T1000 (cell line): ENCODE measurements around the gene HAVCR2.

Experiments
- DNase-seq: peaks from one replicate; lab custom pipeline; 2025; ENCODE audit warnings: mixed read lengths; lab: John Stamatoyannopoulos, UW

The HAVCR2 gene

GRCh38 chr5:157108976-157109375, at the start of gene HAVCR2:
Gene HAVCR2 (minus strand): TSS chr5:157109044. CDS start chr5:157108983, 61 bp downstream.
- DNase-seq: no peak

GRCh38 chr5:157157293-157157891, 48.5 kb upstream of the HAVCR2 start:
- DNase-seq: no peak

- no peak for DNase-seq
Observed at GRCh38 chr5:157155297-157155696, 46.5 kb upstream of the HAVCR2 start.

- no peak for DNase-seq
Observed at GRCh38 chr5:157150995-157151394, 42.2 kb upstream of the HAVCR2 start.

- DNase-seq: peak; percentile 16
Observed at GRCh38 chr5:157148734-157149615, 40.1 kb upstream of the HAVCR2 start.

GRCh38 chr5:157143127-157143971, 34.5 kb upstream of the HAVCR2 start:
- DNase-seq: no peak

- DNase-seq: peak; percentile 80
Observed at GRCh38 chr5:157142317-157143126, 33.7 kb upstream of the HAVCR2 start, which contains the start of gene MED7. Gene MED7 (minus strand): TSS chr5:157142865. CDS start chr5:157139431, 3,434 bp downstream.

DNA sequence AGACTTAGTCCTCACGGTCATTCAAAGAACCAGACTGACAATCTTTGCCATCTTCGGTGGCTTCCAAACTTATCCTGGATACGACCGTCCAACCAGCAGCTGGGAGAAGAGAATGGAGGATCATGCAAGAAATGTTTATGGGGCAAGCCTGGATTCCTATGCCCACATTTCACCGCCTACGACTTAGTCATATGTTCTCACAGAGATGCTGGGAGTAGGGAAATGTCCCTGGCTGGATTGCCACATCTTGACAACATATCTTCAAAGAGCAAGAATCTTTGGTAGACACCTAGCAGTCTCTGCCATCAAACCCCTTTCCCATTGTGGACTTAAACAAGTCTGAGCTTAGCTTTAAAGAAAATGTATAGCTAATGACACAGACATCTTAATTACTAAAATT, 28.8 kb upstream of the HAVCR2 start:
- no peak for DNase-seq

DNA sequence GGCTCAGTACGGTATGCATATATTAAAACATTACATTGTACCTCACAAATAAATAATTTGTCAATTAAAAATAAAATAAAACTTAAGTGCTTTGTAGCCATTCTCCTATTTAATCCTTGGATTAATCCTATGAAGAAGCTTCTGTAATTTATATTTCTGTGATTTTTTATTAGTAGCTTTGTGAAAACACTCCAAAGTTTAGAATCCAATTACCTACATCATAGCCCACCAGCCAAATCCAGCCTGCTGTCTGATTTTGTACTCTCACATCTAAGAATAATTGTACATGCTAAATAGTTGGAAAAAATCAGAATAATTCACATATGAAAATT, 23.4 kb upstream of the HAVCR2 start:
- DNase-seq: no peak

DNA sequence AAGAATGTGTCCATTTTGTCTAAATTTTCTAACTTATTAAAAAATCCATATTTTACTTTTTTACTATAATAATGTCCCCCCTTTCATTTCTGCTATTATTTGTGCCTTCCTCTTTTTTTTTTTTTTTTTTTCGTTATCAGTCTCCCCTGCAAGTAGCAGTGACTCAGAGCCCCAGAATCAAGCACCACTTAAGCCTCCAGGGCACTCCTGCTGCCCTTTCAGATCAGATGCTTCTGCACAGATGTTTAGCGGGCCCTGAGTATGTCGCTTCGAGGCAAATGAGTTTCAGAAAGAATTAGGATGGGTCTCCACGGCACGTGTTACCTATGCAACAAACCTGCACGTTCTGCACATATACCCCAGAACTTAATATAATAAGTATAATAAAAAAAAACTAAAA, 22.1 kb upstream of the HAVCR2 start:
- DNase-seq: peak; percentile 4

DNA sequence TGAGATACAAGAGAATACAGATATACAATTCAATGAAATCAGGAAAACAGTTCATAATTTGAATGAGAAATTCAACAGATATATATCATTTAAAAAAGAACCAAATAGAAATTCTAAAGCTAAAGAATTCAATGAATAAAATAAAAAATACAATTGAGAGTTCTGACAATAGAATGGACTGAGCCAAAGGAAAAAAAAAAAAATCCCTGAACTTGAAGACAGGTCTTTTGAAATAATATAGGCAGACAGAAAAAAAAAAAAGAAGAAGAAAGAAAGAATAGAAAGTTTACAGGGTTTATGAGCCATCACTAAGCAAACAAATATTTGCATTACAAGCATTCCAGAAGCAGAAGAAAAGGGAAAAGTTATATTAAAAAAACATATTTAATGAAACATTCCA, 12.9 kb upstream of the HAVCR2 start:
- DNase-seq: no peak

- no peak for DNase-seq
Observed at GRCh38 chr5:157120102-157120501, 11.3 kb upstream of the HAVCR2 start.

DNA sequence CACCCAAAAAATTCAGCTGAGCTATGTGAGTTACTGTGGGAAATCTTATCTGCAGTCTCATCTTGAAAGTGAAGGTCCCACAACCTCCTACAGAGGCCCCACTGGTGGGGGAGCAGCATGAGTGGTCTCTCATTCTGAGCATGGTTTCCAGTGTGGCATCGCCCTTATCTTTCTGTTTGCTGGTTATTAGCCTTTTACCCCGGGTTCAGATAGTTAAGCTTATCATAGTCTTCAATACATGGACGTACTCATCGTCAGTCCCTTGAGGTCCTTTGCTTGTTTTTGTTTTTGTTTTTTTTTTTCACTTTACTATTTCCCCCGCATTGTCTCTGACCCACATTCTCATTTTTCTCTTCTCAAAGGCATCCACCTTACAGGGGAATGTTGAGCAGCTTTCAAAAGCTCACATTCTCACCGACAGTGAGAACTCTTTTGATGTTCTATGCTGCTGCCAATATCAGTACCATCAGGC, 7.7 kb upstream of the HAVCR2 start:
- no peak for DNase-seq

GRCh38 chr5:157115502-157115901, 6.7 kb upstream of the HAVCR2 start:
- no peak for DNase-seq

- DNase-seq: no peak
Observed at GRCh38 chr5:157115012-157115411, 6.2 kb upstream of the HAVCR2 start.

- DNase-seq: no peak
Observed at GRCh38 chr5:157113002-157113401, 4.2 kb upstream of the HAVCR2 start.

DNA sequence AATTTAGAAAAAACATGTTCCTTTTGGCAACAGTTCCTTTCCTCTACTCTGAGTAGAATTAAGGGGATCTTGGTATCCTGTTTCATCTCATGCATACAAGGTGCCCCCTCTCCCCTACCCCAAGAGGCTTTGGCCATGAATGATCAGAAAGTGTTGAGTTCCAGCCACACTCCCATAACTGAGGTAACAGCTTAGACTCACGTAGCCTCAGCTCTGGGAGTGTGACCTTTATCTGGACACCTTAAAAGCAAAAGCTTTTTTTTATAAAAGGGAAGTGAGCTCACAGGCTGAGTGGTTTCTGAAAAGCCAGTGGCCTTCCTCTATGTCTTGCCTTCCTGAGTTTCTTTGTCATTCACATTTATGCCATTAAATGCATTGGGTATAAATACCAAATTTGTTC, 900 bp upstream of the HAVCR2 start:
- DNase-seq: no peak

DNA sequence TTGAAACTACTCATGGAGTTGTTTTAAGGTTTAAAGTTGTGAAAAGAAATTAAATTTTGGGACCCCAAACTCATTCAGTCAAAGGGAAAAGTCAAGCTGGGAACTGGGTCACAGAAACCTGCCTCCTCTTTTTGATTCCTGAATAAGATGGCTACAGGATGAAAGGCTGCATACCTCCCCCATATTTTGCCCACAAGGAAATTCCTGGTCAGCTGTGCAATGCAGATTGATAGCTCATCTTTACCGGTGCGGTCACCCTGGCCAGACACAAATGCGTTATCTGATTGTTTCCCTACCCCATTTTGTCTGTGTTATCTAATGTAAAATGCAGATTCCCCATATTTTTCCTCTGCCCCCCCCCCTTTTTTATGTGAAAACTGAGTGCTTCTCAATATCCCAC, 1.3 kb downstream of the HAVCR2 start:
- no peak for DNase-seq

DNA sequence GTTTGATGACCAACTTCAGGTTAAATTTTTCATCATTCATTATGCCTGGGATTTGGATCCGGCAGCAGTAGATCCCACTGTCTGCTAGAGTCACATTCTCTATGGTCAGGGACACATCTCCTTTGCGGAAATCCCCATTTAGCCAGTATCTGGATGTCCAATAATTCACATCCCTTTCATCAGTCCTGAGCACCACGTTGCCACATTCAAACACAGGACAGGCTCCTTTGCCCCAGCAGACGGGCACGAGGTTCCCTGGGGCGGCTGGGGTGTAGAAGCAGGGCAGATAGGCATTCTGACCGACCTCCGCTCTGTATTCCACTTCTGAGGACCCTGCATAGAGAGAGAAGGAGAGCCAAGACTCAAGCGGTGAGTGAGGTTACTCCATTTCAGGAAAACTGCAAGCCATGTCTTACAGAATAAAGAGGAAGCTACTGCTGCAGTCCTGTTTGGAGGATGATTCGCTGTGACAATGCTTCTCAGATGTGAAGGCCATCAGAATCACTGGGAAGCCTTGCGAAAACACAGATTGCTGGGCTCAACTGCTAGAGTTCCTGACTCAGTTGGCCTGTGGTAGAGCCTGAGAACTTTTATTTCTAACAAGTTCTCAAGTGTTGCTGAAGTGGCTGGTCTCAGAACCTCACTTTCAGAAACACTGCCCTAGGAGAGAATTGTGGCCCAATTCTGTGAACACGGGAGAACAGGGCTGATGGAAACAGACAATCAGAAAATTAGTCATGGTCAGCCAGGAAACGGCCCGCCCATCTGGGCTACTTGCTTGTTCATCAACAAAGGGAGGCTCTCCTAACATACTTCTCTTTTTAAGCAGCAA, 2.0 kb downstream of the HAVCR2 start:
- DNase-seq: no peak

- DNase-seq: no peak
Observed at GRCh38 chr5:157100140-157100679, 8.6 kb downstream of the HAVCR2 start.
